Measurements from ENCODE around the gene VRTN.

DNA sequence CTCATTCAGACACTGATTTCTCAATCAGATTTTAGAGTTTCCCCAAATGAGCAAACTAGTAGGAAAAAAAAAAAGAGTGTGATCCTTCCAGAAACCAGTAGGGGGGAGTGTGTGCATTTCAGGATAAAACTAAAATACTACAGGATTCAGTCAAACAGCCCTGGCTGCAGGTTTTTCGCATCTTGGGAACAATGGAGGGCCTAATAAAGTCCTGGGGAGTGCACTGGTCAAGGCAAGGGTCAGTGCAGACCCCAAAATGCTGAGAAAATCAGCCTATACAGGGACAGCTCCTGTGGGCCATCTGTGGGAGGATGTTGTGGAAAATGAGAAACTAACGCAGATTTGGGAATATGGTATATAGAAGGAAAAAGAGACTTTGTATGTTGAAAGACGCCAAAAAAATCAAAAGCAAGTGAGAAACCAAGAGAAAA lies 23.3 kb upstream of the VRTN start:
- TF ChIP-seq POLR2AphosphoS5 (IDR thresholded peaks at IDR 0.05; ENCODE audit: low read depth, low read length): no peak
- TF ChIP-seq POLR2A (IDR thresholded peaks at IDR 0.05; ENCODE audit: low read depth, low read length): no peak
